Measurements from ENCODE around the gene CYSTM1.

GRCh38 chr5:140159014-140159927 lies 15.7 kb upstream of the CYSTM1 start:
- TF ChIP-seq CTCF (IDR thresholded peaks at IDR 0.05 in 4 of 5, conservative IDR thresholded peaks at IDR 0.05 in 1 of 5) (no peak), POLR2A (IDR thresholded peaks at IDR 0.05) (no peak)
